Panc1 (cell line): ENCODE data around the gene TGM5.

Source experiments
- CTCF ChIP-seq: fragments of 450-650 bp; IDR thresholded peaks from 2 replicates; pipeline ENCODE4 v1.5.1; 2017; ENCODE audit warnings: mild to moderate bottlenecking
- POLR2AphosphoS5 ChIP-seq: IDR thresholded peaks from 2 replicates; pipeline ENCODE4 v1.6.1; 2012; ENCODE audit warnings: mild to moderate bottlenecking, low read depth, low read length, moderate library complexity

GRCh38 chr15:43314171-43314570, 47.4 kb upstream of the TGM5 start:
- TF ChIP-seq CTCF (no peak), POLR2AphosphoS5 (no peak)
